SU-DHL-6 (cell line): ENCODE results near the gene TNN.

Experiments
- H2AFZ ChIP-seq: fragments of 200-600 bp; sonication (generic); 2 replicates; pipeline ENCODE4 v1.6.1; 2014; ENCODE audit warnings: low read depth, mild to moderate bottlenecking, moderate library complexity, mixed read lengths, antibody characterized with exemption, low read length; ENCODE audit not compliant: severe bottlenecking
- H3F3A ChIP-seq: fragments of 200-600 bp; shearing (Covaris generic); 2 replicates; pipeline ENCODE4 v1.6.0; 2016; ENCODE audit warnings: antibody characterized with exemption, mild to moderate bottlenecking; ENCODE audit not compliant: insufficient read depth
- H3K27ac ChIP-seq: fragments of 200-600 bp; sonication (generic); 2 replicates; pipeline ENCODE4 v1.5.1; 2016; ENCODE audit warnings: low read depth, mild to moderate bottlenecking, low read length, moderate library complexity, mixed read lengths
- H3K27me3 ChIP-seq: fragments of 200-600 bp; sonication (generic), shearing (Covaris generic); 2 replicates; pipeline ENCODE4 v1.6.0; 2014; ENCODE audit warnings: mild to moderate bottlenecking, low read length
- H3K36me3 ChIP-seq: fragments of 200-600 bp; sonication (generic); 2 replicates; pipeline ENCODE4 v1.6.1; 2014; ENCODE audit warnings: mild to moderate bottlenecking, low read length, mixed read lengths
- H3K4me2 ChIP-seq: fragments of 300-600, 200-600 bp; shearing (Covaris generic), sonication (generic); 2 replicates; pipeline ENCODE4 v1.6.0; 2014; ENCODE audit warnings: low read length, low read depth, mild to moderate bottlenecking; ENCODE audit not compliant: poor library complexity, severe bottlenecking
- H3K4me3 ChIP-seq: fragments of 200-600 bp; sonication (generic); 2 replicates; pipeline ENCODE4 v1.5.1; 2014; ENCODE audit warnings: antibody characterized with exemption, low read length, mild to moderate bottlenecking, mixed read lengths; ENCODE audit not compliant: insufficient read depth, poor library complexity, severe bottlenecking
- H3K79me2 ChIP-seq: fragments of 200-600 bp; sonication (generic); 2 replicates; pipeline ENCODE4 v1.6.1; 2014; ENCODE audit warnings: mild to moderate bottlenecking, low read length, moderate library complexity; ENCODE audit not compliant: insufficient read depth
- H3K9ac ChIP-seq: fragments of 200-600 bp; sonication (generic); 2 replicates; pipeline ENCODE4 v1.7.0; 2014; ENCODE audit warnings: mild to moderate bottlenecking, low read length
- H3K9me2 ChIP-seq: fragments of 200-600 bp; sonication (generic); replicated peaks from 2 replicates; pipeline ENCODE4 v1.6.1; 2014; ENCODE audit warnings: low read length; ENCODE audit not compliant: insufficient read depth
- H3K9me3 ChIP-seq: fragments of 200-600 bp; sonication (generic); 2 replicates; pipeline ENCODE4 v1.6.1; 2014; ENCODE audit warnings: low read length, mixed read lengths; ENCODE audit not compliant: insufficient read depth
- H4K20me1 ChIP-seq: fragments of 200-600 bp; sonication (generic); 2 replicates; pipeline ENCODE4 v1.6.1; 2014; ENCODE audit warnings: low read depth, mild to moderate bottlenecking, antibody characterized with exemption, low read length, moderate library complexity, mixed read lengths
- EZH2phosphoT487 ChIP-seq: fragments of 200-600 bp; sonication (generic), shearing (Covaris generic); conservative IDR thresholded peaks from 2 replicates; pipeline ENCODE4 v1.6.1; 2018; ENCODE audit warnings: mild to moderate bottlenecking, antibody characterized with exemption, low read length, moderate library complexity, mixed read lengths
- TF ChIP-seq, protein P1 (sequence below): fragments of 200-600 bp; sonication (generic); IDR thresholded peaks from one replicate; pipeline ENCODE4 v1.5.1; 2017; ENCODE audit warnings: antibody characterized with exemption, mild to moderate bottlenecking, low read length, moderate library complexity; ENCODE audit not compliant: insufficient read depth, poor library complexity, severe bottlenecking

Gene TNN

DNA sequence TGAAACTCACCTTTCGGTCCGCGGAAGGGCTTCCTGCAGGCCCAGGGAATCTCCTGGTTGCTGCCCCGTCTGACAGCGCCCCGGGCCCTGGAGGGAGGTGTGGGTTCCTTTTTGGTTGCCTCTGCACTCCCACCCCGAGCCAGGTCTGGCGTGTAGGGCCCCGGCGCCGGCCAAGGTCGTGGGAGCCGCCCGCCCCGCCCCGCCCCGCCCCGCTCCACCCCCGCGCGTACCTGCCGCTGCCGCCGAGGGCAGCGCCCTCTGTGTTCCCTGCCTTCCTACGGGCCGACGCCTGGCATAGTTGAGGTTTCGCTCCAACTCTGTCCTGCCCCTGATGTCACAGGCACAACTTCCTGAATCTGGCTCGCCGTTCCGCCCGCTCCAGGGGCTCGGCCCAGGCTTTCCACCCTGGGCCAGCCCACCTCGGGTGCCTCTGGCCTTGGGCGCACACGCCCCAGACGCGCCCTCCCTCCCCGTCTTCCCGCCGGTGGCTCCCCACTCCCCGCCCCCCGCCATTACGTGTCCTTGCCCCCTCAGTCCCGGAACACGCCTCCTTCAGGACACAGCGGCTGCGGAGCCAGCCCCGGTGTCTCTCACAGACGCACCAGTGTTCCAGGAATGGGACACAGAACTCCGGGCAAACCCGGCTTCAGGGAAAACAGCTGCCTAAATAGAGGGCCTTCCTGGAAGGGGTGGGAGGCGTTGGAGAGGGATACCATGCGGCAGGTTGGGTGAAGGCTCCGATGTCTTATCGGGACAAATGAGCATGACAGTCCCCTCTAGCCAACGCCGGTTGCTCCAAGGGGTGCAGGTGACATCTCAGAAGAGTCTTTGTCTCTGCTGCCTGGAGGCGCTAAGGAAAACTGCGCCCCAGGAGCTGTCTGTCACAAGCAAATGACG, 125.2 kb downstream of the TNN start, which contains the start of gene KIAA0040:
Gene KIAA0040, minus strand, starts transcription at position 147 of the 897 bp plus-strand sequence. CDS start 31,763 bp downstream, outside the sequence.
- Histone ChIP-seq H4K20me1 (no peaks in the 10 kb centered on the region), H3K4me3 (peak within 1 kb of the TSS; percentile 98), H3K9me2 (no peaks in the 10 kb centered on the region), H3K27ac (peak within 1 kb of the TSS; percentile 69), H3K9me3 (no peaks in the 10 kb centered on the region), H3K4me2 (peak within 1 kb of the TSS; percentile 88), H3K36me3 (peaks cover 4% of the 10 kb centered on the region; the same call in 1 of the 2 replicates), H3F3A (peaks cover 6% of the 10 kb centered on the region), H3K9ac (peak within 1 kb of the TSS; percentile 77), H3K79me2 (peaks cover 27% of the 10 kb centered on the region), H2AFZ (peak within 1 kb of the TSS; percentile 82), H3K27me3 (no peaks in the 10 kb centered on the region)
- TF ChIP-seq EZH2phosphoT487 = no peak
- TF ChIP-seq, protein P1, sequence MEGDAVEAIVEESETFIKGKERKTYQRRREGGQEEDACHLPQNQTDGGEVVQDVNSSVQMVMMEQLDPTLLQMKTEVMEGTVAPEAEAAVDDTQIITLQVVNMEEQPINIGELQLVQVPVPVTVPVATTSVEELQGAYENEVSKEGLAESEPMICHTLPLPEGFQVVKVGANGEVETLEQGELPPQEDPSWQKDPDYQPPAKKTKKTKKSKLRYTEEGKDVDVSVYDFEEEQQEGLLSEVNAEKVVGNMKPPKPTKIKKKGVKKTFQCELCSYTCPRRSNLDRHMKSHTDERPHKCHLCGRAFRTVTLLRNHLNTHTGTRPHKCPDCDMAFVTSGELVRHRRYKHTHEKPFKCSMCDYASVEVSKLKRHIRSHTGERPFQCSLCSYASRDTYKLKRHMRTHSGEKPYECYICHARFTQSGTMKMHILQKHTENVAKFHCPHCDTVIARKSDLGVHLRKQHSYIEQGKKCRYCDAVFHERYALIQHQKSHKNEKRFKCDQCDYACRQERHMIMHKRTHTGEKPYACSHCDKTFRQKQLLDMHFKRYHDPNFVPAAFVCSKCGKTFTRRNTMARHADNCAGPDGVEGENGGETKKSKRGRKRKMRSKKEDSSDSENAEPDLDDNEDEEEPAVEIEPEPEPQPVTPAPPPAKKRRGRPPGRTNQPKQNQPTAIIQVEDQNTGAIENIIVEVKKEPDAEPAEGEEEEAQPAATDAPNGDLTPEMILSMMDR = no peak

DNA sequence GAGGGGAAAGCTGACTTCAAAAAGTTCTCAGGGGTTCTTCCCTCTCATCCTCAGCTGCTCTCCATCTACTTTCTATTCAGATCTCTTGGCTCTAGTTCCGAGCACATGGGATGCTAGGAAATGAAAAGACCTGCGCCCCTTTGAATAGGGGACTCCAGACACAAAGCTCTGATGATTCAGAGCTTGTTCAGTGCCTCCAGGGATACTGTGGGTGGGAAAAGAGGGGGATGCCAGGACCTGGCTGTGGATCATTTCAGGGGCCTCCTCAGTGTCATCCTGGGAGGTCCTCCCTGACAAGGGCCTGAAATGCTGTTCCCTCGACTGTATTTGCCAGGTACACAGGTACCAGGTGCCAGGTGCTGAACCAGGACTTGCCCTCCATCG, 125.9 kb downstream of the TNN start:
- no peaks in the 10 kb centered on the region for H3K27me3 ChIP-seq
- peaks cover 6% of the 10 kb centered on the region for H3F3A ChIP-seq
- no peak for TF ChIP-seq EZH2phosphoT487
- TF ChIP-seq, protein P1 = no peak
- 0 out of 2 replicates have a peak overlapping the region, but pooled peaks have one; percentile 77 for H3K9ac ChIP-seq
- H3K9me2 ChIP-seq = no peaks in the 10 kb centered on the region
- no peak overlapping the region for H3K4me3 ChIP-seq
- H3K36me3 ChIP-seq = no peaks in the 10 kb centered on the region
- H3K79me2 ChIP-seq = peaks cover 21% of the 10 kb centered on the region
- no peaks in the 10 kb centered on the region for H3K9me3 ChIP-seq
- peak overlapping the region; percentile 88 for H3K4me2 ChIP-seq
- no peak overlapping the region for H3K27ac ChIP-seq
- H4K20me1 ChIP-seq = no peaks in the 10 kb centered on the region
- H2AFZ ChIP-seq = peak overlapping the region; percentile 82

DNA sequence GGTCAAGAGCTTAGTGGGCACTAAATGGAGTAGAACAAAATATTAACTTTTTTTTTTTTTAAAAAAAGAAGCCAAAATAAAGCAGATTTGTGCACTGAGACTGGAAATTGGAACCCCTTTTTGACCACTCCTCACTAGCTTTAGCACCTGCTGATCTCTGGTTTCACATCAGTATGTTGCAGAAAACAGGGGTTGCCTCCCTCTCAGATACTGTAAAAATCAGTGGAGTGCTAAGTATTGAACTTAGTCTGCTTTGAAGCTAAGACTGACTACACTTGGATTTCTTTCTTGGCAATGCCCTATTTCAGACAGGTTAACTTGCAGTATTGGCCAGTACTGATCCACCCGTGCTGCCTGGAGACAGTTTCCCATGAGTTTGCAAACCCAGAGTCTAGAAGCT, 127.6 kb downstream of the TNN start:
- TF ChIP-seq, protein P1 = no peak
- TF ChIP-seq EZH2phosphoT487 = no peak

More for the DNA sequence above, 127.6 kb downstream of the TNN start:
- Histone ChIP-seq H3F3A (no peaks in the 10 kb centered on the region; the same call in 1 of the 2 replicates), H4K20me1 (no peaks in the 10 kb centered on the region), H3K9me2 (no peaks in the 10 kb centered on the region), H2AFZ (no peak overlapping the region), H3K4me3 (no peak overlapping the region), H3K27ac (no peak overlapping the region), H3K9ac (no peak overlapping the region), H3K4me2 (no peak overlapping the region), H3K27me3 (no peaks in the 10 kb centered on the region), H3K36me3 (no peaks in the 10 kb centered on the region), H3K79me2 (peaks cover 18% of the 10 kb centered on the region), H3K9me3 (no peaks in the 10 kb centered on the region)
